CD4-positive, alpha-beta T cell treated with Interferon gamma for 1 hour (primary cell): ENCODE data around the gene CXADR.
"Not testable (repeated sequence)": the region's sequence is repeated elsewhere in the genome, so short reads cannot be mapped to it uniquely, and the experiment has no call there.

Source experiments
- DNase-seq: peaks from one replicate; pipeline ENCODE4 v3.0.0-alpha.2; 2020

CXADR gene

DNA sequence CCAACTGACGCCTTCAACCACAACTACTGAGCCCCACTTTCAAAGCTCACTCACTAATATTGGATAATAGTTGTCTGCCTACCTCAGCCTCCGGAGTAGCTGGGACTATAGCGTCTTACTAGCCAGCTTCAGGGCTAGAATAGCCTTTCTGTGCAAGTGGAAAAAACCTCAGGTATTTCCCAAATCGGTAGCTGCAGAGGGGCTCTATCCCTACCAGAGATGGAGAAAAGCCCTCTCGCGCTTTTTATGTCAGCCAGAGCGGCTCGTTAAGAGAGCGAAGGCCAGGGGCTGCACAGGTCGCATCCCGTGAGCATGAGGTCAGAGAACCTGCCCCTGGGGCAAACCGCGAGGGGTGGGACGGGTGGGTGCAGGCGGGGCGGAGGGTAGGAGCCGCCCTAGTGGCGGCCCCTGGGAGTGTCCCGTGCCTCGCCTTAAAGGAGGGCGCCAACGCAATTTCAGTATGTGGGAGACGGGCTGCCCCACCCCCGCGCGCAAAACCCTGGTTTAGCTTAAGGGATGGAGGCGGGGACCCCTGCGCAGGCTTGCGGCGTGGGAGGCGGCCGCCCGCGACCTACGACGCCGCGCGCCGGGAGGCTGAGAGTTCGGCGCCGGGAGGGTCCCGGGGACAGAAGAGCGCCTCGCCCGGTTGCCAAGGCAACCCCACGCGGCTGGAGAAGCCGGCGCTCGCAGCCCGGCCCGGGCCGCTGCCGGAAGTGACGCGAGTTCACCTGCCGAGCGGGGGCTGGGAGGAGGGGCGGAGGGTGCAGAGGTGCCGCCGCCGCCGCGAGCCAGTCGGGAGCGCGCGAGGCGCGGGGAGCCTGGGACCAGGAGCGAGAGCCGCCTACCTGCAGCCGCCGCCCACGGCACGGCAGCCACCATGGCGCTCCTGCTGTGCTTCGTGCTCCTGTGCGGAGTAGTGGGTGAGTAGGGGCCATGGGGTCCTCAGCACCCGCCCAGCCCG, at the start of gene CXADR:
TSS of gene CXADR (plus strand) at position 791 of the 961 bp plus-strand sequence. CDS start at position 878, 87 bp downstream.
- peak; percentile 83 for DNase-seq

DNA sequence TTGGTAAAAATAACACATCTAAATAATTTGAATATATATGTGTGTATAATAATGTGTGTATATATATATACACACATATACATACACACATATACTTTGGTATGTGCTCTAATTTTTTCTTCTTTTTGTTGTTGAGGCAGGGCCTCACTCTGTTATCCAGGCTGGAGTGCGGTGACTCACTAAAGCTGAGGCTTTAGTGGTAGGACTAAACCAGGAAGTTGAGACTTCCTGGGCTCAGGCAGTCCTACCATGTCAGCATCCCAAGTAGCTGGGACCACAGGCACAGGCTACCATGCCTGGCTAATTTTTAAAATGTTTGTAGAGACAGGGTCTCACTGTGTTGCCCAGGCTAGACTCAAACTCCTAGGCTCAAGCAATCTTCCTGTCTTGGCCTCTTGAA, 46.7 kb upstream of the CXADR start:
- DNase-seq: no peak

DNA sequence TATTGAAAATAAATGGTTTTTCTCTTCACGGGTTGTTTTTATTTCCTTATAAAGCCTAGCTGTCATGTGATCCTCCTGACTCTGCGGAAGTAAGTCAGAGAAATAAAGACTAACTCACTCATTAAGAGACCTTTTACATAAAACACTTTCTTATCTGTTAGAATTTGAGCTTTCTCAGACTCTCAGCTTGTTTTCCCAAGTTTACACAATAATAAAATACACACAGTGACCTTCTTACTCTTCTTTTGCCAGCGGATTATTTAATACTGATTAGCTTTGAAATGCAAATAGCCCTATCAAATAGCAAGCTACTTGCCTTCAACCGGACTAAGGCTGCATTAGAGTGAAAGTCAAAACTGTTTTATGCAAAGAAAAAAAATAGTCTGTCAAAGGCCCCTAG, 45.5 kb upstream of the CXADR start:
- no peak for DNase-seq

DNA sequence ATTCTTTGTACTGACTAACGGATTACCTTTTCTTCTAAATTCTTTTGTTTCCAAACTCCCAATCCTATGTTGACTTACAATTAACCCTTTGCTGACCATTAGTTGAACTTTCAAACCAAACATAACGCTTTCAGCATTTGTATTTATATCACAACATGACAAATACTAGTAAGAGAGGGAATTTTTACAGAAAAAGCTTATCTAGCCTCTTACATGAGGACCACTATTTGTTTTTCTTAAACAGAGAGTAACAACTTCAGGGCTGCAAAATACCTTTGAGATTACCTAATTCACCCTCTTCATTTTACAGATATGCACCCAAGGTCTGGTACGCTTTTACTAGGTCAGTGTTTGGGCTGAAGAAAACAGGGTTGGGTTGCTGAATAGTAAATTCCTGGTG, 45.0 kb upstream of the CXADR start:
- no peak for DNase-seq

DNA sequence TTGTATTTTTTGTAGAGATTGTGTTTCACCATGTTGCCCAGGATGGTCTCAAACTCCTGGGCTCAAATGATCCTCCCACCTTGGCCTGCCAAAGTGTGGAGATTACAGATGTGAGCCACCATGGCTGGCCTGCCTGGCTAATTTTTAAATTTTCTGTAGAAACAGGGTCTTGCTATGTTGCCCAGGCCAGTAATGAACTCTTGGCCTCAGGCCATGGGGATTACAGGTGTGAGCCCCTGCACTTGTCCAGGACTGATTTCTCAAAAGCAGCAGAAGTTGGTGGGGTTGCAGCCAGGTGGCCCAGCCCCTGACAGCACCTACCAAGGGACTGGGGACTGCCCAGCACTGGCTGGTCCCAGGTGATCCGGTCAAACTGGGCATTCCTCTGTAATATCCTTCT, 44.1 kb upstream of the CXADR start:
- no peak for DNase-seq

DNA sequence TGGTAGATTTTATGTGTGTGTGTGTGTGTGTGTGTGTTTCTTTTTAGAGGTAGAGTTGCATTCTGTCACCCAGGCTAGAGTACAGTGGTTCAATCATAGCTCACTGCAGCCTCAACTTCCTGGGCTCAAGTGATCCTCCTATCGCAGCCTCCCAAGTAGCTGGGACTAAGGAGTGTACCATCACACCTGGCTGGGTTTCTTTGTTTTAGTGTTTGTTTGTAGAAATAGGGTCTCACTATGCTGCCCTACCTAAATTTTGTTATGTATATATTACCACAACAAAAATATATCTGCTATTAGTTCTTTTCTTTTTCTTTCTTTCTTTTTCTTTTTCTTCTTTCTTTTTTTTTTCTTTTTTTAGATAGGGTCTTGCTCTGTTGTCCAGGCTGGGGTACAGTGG, 43.1 kb upstream of the CXADR start:
- DNase-seq: no peak

DNA sequence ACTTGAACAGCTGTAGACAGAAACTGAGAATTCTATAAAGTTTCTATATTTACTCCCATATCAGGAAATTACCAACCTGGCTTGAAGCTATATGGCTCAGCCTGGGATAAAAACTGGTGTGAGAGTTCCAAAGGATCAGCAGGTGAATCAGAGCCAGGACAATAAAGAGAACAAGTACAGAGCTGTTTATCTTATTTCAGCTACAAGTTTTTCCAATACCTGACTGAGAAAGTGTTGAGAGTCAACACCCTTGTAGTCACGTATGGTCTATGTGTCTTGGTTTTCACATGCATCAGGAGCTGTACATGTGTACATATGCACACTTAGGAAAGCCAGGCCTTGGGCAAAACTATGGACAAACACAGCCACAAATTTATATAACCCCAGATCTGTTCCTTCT, 40.7 kb upstream of the CXADR start:
- DNase-seq: no peak

DNA sequence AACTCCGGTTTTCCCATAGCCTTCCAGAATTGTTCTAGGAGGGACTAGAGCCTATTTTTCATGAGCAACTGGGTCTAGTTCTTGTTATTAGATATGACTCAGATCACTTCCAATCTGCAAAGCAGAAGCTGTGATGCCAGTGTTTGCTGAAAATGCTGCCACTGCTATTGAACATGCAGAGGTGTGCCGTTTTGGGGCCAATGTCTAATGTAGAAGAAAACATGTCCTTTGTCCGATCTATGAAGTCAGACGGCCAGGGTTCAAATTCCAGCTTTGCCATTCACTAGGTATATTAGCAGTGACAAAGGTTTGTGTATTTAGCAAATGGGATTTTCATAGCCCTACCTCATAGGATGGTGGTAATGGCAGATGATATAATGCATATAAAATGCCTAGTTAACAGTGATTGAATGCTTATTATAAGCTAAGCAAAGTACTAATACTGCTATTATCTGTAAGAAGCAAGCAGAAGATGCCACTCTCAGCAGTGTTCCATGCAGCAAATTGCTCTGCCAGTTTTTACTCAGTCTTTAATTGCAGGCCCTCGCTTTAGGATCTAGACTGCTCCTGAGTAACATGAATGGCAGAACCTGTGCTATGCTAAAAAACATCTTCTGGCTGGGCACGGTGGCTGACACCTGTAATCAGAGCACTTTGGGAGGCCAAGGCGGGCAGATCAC, 40.1 kb upstream of the CXADR start:
- no peak for DNase-seq

DNA sequence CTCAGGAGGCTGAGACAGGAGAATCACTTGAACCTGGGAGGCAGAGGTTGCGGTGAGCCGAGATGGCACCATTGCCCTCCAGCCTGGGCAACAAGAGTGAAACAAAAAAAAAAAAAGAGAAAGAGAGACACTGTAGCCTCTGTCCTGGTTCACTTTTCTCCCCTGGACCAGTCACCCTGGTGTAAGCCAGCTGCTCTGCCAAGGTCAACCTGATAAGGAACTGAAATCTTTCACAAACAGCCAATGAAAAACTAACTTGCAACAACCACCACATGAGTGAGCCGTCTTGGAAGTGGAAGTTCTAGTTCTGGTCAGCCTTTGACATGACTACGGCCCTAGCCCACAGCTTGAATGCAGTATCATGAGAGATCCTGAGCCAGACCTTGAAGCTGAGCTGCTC, 36.8 kb upstream of the CXADR start:
- DNase-seq: no peak

DNA sequence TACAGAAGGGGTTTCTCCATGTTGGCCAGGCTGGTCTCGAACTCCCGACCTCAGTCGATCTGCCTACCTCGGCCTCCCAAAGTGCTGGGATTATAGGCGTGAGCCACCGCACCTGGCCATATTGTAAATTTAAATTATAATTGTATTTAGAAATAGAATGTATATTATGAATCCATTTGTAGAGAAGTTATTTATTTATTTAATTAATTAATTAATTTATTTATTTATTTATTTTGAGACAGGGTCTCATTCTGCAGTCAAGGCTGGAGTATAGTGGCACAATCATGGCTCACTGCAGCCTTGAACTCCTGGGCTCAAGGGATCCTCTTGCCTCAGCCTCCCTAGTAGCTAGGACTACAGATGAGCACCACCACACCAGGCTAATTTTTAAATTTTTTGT, 34.7 kb upstream of the CXADR start:
- DNase-seq: not testable (repeated sequence)

DNA sequence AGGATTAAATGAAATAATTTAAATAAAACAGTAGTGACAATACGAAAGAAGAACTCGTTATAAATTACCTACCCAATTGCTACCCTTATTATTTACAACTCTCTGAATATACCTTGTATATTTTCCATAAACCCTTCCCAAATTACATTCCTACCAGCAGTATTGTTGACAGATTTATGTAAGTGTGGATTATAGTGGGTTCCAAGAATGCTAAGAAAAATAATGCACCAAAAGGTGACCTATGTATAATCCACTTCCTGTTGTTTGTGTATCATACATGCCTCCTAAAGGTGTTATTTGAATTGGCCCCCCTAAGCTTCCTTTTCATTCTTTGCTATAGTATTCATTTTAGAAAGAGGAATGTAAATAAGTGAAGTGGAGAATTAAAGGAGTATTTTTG, 33.2 kb upstream of the CXADR start:
- DNase-seq: no peak

DNA sequence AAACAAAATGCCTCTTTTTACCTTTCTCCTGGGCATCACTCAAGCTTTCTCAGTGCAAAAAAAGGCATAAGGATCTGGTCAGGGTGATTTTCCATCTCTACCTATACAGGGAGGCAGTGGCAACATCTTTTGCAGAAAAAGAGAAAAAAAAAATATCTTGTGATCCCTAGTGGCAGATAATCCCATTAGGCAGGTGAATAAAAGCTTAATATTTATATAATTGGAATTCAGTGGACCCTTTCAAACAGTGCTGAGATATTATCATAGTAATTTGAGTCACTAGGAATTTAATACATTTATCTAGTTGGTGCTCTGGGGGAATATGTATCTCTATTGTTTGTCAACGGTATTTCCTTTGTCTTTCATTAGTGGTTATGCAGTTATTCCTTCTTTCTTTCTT, 29.9 kb upstream of the CXADR start:
- no peak for DNase-seq

DNA sequence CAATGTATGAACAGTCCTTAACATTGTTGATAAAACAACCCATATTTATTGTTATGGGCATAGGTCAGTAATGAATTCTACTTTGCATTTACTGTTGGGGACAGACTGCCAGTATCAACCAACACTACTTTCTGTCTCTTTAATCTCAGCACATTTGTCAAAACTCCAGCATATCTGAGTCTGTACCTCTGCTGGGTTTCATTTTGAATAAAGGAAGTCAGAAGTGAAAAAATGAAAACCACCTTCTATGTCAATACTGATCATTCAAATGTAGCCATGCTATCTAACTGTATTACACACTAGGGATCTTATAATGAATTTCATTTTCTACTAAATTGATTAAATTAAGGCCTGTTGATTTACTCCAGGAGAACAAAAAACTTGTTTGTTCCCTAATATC, 24.2 kb upstream of the CXADR start:
- DNase-seq: no peak

DNA sequence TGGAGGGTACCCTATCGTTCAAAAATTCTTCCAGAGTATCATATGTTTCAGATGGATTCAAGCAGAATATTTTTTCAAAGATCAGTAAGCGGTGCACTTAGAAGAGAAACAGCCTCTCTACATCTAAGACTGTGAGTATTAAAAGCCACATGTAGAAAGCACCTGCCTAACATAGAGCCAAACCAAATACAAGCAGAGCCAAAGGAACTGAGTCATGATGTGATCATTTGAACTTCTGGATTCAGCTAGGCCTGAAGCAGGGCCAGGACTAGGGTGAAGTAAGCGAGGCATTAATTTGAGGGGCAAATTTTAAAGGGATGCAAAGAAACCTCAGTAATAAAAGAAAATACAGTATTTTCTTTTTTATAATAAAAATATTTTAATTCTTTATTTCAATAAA, 23.3 kb upstream of the CXADR start:
- DNase-seq: not testable (repeated sequence)

DNA sequence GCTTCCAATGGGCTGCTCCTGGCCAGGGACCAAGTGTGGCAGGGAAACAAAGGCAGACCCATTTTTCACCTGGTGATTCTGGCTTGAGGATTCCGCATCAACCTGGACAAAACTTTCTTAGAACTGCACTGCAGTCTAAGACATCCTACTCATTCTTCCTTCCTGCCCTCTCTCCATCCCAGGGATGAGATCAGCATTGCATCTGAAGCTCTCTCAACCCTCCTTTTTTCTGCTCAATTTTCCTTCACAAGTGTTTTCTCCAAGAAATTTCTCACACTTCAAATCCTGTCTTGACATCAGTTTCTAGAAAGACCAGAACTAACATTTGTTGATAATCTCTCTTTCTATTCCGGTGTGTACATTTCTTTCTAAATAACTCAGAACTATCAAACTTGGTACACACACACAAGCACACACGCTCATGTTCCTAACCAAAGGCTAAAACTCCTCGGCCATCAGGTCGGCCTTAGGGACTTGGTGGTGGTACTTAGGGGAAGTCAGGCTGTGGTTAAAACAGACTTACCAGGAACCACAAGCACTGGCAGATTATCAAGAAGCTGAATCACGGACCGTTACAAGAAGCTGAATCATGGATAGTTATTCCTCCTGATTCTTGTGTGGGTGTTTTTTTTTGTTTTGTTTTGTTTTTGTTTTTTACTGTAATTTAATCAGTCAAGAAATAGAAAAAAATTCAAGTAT, 21.0 kb upstream of the CXADR start:
- DNase-seq: peak; percentile 7

DNA sequence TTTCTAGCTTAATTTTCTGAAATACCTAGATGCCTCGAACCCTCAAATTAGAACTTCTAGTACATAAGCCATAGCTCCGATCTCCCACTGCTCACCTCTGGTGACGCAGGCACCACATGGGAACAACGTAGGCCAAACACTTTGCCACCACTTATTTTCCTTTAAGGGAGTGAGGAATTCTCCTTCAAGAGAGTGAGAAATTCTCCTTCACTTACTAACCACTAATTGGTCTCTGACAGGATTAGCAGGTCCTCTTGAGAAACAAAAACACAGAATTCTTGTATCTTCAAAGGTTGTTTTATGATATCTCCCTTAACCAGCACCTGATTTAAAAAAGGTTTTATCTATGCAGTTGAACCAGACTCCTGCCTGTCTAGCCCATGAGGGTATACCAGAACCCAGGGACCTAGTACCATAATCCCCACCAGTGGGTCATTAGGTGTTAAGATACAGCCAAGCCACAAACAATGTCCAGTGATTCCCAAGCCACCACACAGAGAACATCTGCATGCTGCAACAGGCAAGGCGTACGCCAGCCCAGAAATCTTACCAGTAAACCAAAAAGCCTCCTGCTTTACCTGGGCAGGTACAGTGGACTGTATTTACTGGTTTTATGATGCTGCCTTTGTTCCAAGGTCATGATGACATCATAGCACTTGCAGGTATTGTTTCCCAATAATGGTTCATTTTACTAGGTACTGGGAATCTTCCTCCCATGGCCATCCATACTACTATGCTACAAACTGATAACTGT, 20.3 kb upstream of the CXADR start:
- DNase-seq: no peak

DNA sequence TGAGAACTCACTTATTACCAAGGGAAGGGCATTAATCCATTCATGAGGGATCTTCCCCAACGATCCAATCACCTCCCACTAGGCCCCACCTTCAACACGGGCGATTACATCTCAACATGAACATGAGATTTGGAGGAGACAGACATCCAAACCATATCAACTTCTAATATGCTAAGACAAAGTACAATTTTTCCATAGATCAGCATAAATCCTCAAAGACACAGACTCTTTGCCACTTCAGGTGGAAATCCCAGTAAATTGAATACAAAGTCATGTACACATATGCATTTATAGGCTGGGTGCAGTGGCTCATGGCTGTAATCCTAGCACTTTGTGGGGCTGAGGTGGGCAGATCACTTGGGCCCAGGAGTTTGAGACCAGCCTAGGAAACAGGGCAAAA, 18.8 kb upstream of the CXADR start:
- no peak for DNase-seq

DNA sequence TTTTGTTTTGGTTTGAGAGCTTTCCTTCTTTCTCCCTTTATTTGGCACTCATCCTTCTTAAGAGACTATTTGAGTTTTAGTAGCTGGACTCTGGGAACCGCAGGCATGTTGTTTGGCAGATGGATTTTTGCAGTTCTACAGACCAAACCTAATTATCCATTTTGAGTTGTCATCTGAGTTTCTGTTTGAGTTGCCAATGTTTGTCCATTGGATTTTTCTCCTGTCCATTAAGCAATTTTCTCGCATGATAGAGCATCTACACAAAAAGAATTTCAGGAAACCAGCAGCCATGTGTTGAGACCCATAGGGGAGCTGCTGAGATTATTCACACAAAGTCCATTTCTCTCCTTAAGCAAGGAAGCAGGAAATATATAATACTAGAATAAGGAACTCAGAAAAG, 17.2 kb upstream of the CXADR start:
- no peak for DNase-seq

DNA sequence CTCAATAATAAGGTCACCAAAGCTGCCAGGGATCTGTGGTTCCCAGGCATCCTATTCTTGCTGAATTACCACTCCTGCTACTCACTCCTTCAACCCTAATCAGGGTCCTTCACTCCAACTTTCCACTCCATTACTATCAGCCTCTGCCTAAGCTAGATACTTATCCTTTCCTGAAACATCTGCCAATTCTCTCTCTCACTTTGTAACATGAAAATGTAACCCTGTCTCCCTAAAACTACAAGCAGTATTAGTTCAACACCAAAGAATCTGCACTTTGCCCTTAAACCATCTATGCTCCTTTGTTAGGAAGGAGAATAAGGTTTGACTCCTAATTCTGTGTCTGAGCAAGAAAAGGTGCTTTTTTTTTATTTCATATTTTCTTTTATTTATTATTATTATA, 15.5 kb upstream of the CXADR start:
- DNase-seq: no peak

DNA sequence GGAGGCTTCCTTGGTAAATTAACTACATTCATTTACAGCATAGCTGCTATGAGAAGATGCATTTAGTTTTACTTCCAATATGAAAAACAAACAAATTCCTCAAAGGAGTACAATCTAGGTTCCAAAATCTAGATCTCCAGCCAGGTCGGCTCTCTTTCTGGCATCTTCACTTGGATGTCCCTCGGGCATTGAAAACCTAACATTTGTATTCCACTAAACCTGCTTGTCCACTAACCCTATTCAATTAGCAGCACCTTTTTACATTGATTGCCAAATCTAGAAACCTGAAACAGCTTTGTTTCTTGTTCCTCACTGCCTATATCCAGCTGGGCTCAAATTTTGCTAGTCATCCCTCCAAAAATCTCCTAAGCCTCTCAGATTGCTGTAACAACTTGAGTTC, 14.3 kb upstream of the CXADR start:
- no peak for DNase-seq

DNA sequence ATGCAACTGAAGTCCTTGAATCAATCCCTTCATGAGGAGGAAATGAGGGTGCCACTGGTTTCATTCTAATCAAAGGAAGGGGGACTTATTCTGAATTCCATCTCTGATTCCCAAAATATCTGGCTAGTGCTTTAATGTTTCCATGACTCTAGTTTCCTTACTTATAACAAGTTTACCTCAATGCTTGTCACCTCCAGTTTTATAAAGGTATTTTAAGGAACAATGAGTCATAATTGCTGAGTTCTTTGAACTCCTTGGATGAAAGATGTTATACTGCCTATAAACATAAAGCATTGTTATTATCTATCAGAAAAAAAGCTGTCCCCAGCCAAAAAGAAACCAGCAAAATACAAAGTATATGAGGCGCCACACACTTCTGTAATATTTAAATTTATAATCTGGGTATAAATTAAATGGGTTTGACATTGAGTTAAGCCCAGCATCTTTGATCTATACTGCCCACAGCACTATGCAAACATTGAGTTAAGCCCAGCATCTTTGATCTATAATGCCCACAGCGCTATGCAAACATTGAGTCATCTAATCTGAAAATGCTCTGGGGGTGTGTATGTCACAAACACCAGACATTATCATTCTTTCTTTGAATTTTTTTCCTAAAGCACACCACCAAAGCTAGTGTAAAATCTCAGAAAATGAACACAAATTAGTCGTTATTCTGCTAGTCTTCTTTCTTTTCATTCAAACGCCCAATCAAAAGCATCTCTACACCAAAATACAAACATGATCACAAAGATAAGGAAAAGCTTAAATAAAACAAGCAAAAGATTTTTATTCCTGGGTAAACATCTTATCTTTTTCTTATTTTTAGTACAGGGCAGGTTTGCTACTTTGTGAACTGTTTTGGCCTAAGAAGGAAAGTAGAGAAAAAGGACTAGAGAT, 11.5 kb upstream of the CXADR start:
- no peak for DNase-seq

DNA sequence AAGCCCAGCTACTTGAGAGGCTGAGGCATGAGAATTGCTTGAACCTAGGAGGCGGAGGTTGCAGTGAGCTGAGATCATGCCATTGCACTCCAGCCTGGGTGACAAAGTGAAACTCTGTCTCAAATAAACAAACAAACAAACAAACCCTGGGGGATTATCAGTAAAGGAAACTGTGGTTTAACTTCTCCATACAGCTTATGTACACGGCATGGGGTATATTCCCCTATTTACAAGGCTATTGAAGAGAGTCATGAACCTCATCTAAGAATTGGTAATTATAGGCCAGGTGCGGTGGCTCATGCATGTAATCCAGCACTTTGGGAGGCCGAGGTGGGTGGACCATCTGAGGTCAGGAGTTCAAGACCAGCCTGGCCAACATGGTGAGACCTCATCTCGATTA, 9.9 kb upstream of the CXADR start:
- DNase-seq: not testable (repeated sequence)
